CD14-positive monocyte (primary cell): ENCODE data around the gene PHRF1. TPM values are rescaled to one million over a fixed set of nuclear protein-coding genes. Genes with fewer than 3 reads are reported as not detected.

Experiments used
- DNase-seq, 3 donors: peaks; one replicate each; pipeline ENCODE4 v3.0.0-alpha.2; 2011 to 2022
- H2AFZ ChIP-seq: 2 replicates; pipeline ENCODE4 v1.6.0; 2012; ENCODE audit warnings: mild to moderate bottlenecking, low read depth, low read length, inconsistent platforms; ENCODE audit not compliant: insufficient read depth, poor library complexity, severe bottlenecking
- H3K27ac ChIP-seq, 2 donors: 1 replicate in 1 of 2; 2 replicates in 1 of 2; pipeline ENCODE4 v1.5.1; 2012 to 2013; ENCODE audit warnings: low read length in 2 of 2, control low read depth in 1 of 2, inconsistent platforms in 1 of 2, low read depth in 1 of 2, mild to moderate bottlenecking in 1 of 2
- H3K27me3 ChIP-seq, 2 donors: one replicate each; pipeline versions ENCODE4 v1.6.0 to v1.6.1; 2011 to 2013; ENCODE audit warnings: low read length in 2 of 2; ENCODE audit not compliant: control insufficient read depth in 2 of 2, insufficient read depth in 2 of 2
- H3K36me3 ChIP-seq, 2 donors: replicated peaks in 1 of 2; 1 replicate in 1 of 2; 2 replicates in 1 of 2; pipeline versions ENCODE4 v1.5.1 to v1.6.1; 2012 to 2013; ENCODE audit warnings: low read length in 2 of 2, control low read depth in 1 of 2, inconsistent platforms in 1 of 2, mild to moderate bottlenecking in 1 of 2; ENCODE audit not compliant: insufficient read depth in 2 of 2, control insufficient read depth in 1 of 2
- H3K4me1 ChIP-seq, 2 donors: 1 replicate in 1 of 2; 2 replicates in 1 of 2; pipeline versions ENCODE4 v1.5.1 to v1.6.1; 2012 to 2013; ENCODE audit warnings: low read length in 2 of 2, control low read depth in 1 of 2, inconsistent platforms in 1 of 2, mild to moderate bottlenecking in 1 of 2, moderate library complexity in 1 of 2; ENCODE audit not compliant: insufficient read depth in 2 of 2, control insufficient read depth in 1 of 2
- H3K4me2 ChIP-seq: replicated peaks from 2 replicates; pipeline ENCODE3; 2012; ENCODE audit warnings: low read length, moderate library complexity, mild to moderate bottlenecking; ENCODE audit not compliant: poor library complexity, severe bottlenecking; ENCODE audit errors: extremely low read depth
- H3K4me3 ChIP-seq, 3 experiments: fragments of 200-600 bp in 1 of 3; sonication (generic) in 1 of 3; replicated peaks in 1 of 3; 1 replicate in 2 of 3; 2 replicates in 1 of 3; pipeline ENCODE4 v1.5.1; 2011 to 2013; ENCODE audit warnings: low read length in 3 of 3, mild to moderate bottlenecking in 3 of 3, control low read depth in 2 of 3, low read depth in 2 of 3, inconsistent platforms in 1 of 3, moderate library complexity in 1 of 3
- H3K79me2 ChIP-seq: 2 replicates; pipeline ENCODE4 v1.6.0; 2012; ENCODE audit warnings: mild to moderate bottlenecking, control low read depth, inconsistent platforms, low read length, moderate library complexity; ENCODE audit not compliant: insufficient read depth
- H3K9ac ChIP-seq: 2 replicates; pipeline ENCODE4 v1.6.0; 2017; ENCODE audit warnings: low read length, mild to moderate bottlenecking; ENCODE audit not compliant: insufficient read depth, poor library complexity, severe bottlenecking
- H3K9me3 ChIP-seq, 2 donors: replicated peaks in 1 of 2; 1 replicate in 1 of 2; 2 replicates in 1 of 2; pipeline versions ENCODE4 v1.5.1 to v1.6.1; 2012 to 2013; ENCODE audit warnings: low read length in 2 of 2, control low read depth in 1 of 2; ENCODE audit not compliant: control insufficient read depth in 1 of 2, insufficient read depth in 1 of 2
- H4K20me1 ChIP-seq: 2 replicates; pipeline ENCODE4 v1.6.0; 2012; ENCODE audit warnings: mild to moderate bottlenecking, low read length, control low read depth, moderate library complexity; ENCODE audit not compliant: insufficient read depth
- H3K27ac Mint-ChIP-seq, 7 donors: one replicate each; pipeline ENCODE4 v1.8.0; 2020; ENCODE audit warnings: mild to moderate bottlenecking in 7 of 7, mixed read lengths in 7 of 7, moderate library complexity in 6 of 7, inconsistent platforms in 2 of 7
- H3K27me3 Mint-ChIP-seq, 3 donors: one replicate each; pipeline ENCODE4 v1.8.0; 2021 to 2022; ENCODE audit warnings: low read depth in 3 of 3, mild to moderate bottlenecking in 3 of 3, mixed read lengths in 3 of 3, moderate library complexity in 3 of 3, inconsistent platforms in 1 of 3
- H3K36me3 Mint-ChIP-seq, 2 donors: one replicate each; pipeline ENCODE4 v1.8.0; 2020; ENCODE audit warnings: mixed read lengths in 2 of 2, inconsistent platforms in 1 of 2, mild to moderate bottlenecking in 1 of 2
- H3K4me1 Mint-ChIP-seq: one replicate; pipeline ENCODE4 v1.8.0; 2020; ENCODE audit warnings: mild to moderate bottlenecking, mixed read lengths
- H3K4me3 Mint-ChIP-seq, 2 donors: one replicate each; pipeline ENCODE4 v1.8.0; 2020; ENCODE audit warnings: mild to moderate bottlenecking in 2 of 2, mixed read lengths in 2 of 2, moderate library complexity in 1 of 2
- H3K9me3 Mint-ChIP-seq, 7 donors: one replicate each; pipeline ENCODE4 v1.8.0; 2020 to 2022; ENCODE audit warnings: mixed read lengths in 7 of 7, mild to moderate bottlenecking in 6 of 7, moderate library complexity in 6 of 7, inconsistent platforms in 2 of 7
- CTCF ChIP-seq: fragments of 200-600 bp; IDR thresholded peaks from one replicate; pipeline ENCODE4 v1.8.0; 2022; ENCODE audit warnings: antibody characterized with exemption, mild to moderate bottlenecking
- WGBS: methylation state at CpG from one replicate; pipeline ENCODE4 v1.1.5; 2013; ENCODE audit warnings: missing lambda C conversion rate; ENCODE audit not compliant: insufficient coverage; 5-methylcytosine and 5-hydroxymethylcytosine counted together
- intact Hi-C, 2 donors: fragments of 100-400 bp; cut with micrococcal nuclease; formaldehyde crosslinking; loops; one replicate each; pipeline versions ENCODE4 v1.15.0 to v1.15.1; 2023
- polyA plus RNA-seq, 3 donors: library from polyadenylated mRNA; depleted of rRNA in 1 of 3; unstranded in 2 of 3; stranded (reverse) in 1 of 3; fragments of 300-500 nt in 2 of 3; fragments of >200 nt in 1 of 3; fragmentation: Illumina TruSeq in 2 of 3; gene quantifications; 1 replicate in 2 of 3; 2 replicates in 1 of 3; pipeline ENCODE4 v1.2.3, GENCODE V29; 2012 to 2021

The PHRF1 gene
- polyA plus RNA-seq, 3 donors = 1.3 to 11.1 (median 3.3) TPM

- no peak for TF ChIP-seq CTCF
- Histone ChIP-seq H3K4me3 (no peak overlapping the region), H3K4me2 (no peak overlapping the region), H3K9me3 (no peaks in the 10 kb centered on the region), H3K27me3 (peaks cover 0 to 27% of the 10 kb centered on the region in 2 donors), H3K4me1 (peaks cover 33 to 37% of the 10 kb centered on the region in 2 donors), H3K9ac (no peak overlapping the region), H4K20me1 (peaks cover 13% of the 10 kb centered on the region), H2AFZ (no peak overlapping the region), H3K36me3 (peaks cover 0 to under 1% of the 10 kb centered on the region in 2 donors), H3K79me2 (peaks cover 12% of the 10 kb centered on the region), H3K27ac (no peak overlapping the region)
- Mint-ChIP-seq H3K4me3 (no peak overlapping the region), H3K9me3 (peaks cover 0 to 4% (median 0%) of the 10 kb centered on the region in 7 donors), H3K27ac (no peak overlapping the region), H3K36me3 (peaks cover 0 to 2% of the 10 kb centered on the region in 2 donors), H3K4me1 (peaks cover 11% of the 10 kb centered on the region), H3K27me3 (peaks cover 15 to 40% (median 26%) of the 10 kb centered on the region in 3 donors)
- DNase-seq = no peak
- intact Hi-C loops = no loop called here
- WGBS = 92% methylated on average over 18 of the region's 20 CpGs
These were observed 37.7 kb upstream of the PHRF1 start for GRCh38 chr11:538431-539051.

GRCh38 chr11:539971-540481 lies 36.2 kb upstream of the PHRF1 start:
- no peaks in the 10 kb centered on the region for H3K79me2 ChIP-seq
- no peaks in the 10 kb centered on the region for H4K20me1 ChIP-seq
- TF ChIP-seq CTCF = no peak
- no peak overlapping the region for H3K9ac ChIP-seq
- Mint-ChIP-seq H3K4me3 (no peak overlapping the region), H3K27me3 (peaks cover 15 to 40% (median 26%) of the 10 kb centered on the region in 3 donors), H3K4me1 (peaks cover 9% of the 10 kb centered on the region), H3K9me3 (peaks cover 0 to 4% (median 0%) of the 10 kb centered on the region in 7 donors), H3K36me3 (no peaks in the 10 kb centered on the region), H3K27ac (no peak overlapping the region)
- H3K4me2 ChIP-seq = no peak overlapping the region
- H3K9me3 ChIP-seq = no peaks in the 10 kb centered on the region
- 94% methylated on average over 6 of the region's 8 CpGs for WGBS
- peaks cover 22 to 25% of the 10 kb centered on the region in 2 donors for H3K4me1 ChIP-seq
- H3K27me3 ChIP-seq = peaks cover 0 to 27% of the 10 kb centered on the region in 2 donors
- H3K27ac ChIP-seq = no peak overlapping the region
- H3K4me3 ChIP-seq = no peak overlapping the region
- DNase-seq = no peak
- H2AFZ ChIP-seq = no peak overlapping the region
- intact Hi-C loops = no loop called here
- no peaks in the 10 kb centered on the region for H3K36me3 ChIP-seq
